H1 (cell line): Measurements from ENCODE around the gene USP13. TPM values are rescaled to one million over a fixed set of nuclear protein-coding genes. Genes with fewer than 3 reads are reported as not detected.

ENCODE experiments used
- CTCF ChIA-PET: fragments of 300-600 bp; sonication (Branson Sonifier 250); formaldehyde crosslinking; loops from one replicate; lab custom pipeline; 2021; ENCODE audit not compliant: partially characterized antibody; lab: Charles Lee
- POLR2A ChIA-PET: fragments of 300-600 bp; sonication (Branson Sonifier 250); formaldehyde crosslinking; loops from one replicate; lab custom pipeline; 2021; ENCODE audit warnings: inconsistent platforms; ENCODE audit not compliant: partially characterized antibody; lab: Charles Lee
- DNase-seq, 2 experiments: peaks; one replicate each; pipeline versions ENCODE4 v3.0.0 to v3.0.0-alpha.2; 2010 to 2022; ENCODE audit warnings: low spot score in 2 of 2, low read depth in 1 of 2, mixed read lengths in 1 of 2
- FAIRE-seq: peaks from 2 replicates; lab custom pipeline; 2011; peaks lifted over from hg19 to GRCh38; lab: Jason Lieb, UNC
- H2AFZ ChIP-seq: 2 replicates; pipeline ENCODE4 v1.8.1; 2012; ENCODE audit warnings: low read length, inconsistent platforms
- H2AK5ac ChIP-seq: 2 replicates; pipeline ENCODE4 v1.6.1; 2013; ENCODE audit warnings: low read depth, low read length
- H2BK120ac ChIP-seq: replicated peaks from 2 replicates; pipeline ENCODE3; 2013; ENCODE audit warnings: low read depth, low read length, inconsistent platforms
- H2BK12ac ChIP-seq: 2 replicates; pipeline ENCODE4 v1.6.1; 2013; ENCODE audit warnings: low read depth, low read length
- H2BK15ac ChIP-seq: 2 replicates; pipeline ENCODE4 v1.6.1; 2013; ENCODE audit warnings: low read length
- H2BK20ac ChIP-seq: 2 replicates; pipeline ENCODE4 v1.6.1; 2013; ENCODE audit warnings: low read length
- H2BK5ac ChIP-seq: 2 replicates; pipeline ENCODE4 v1.6.1; 2013; ENCODE audit warnings: low read depth, low read length
- H3K14ac ChIP-seq: 2 replicates; pipeline ENCODE4 v1.6.1; 2013; ENCODE audit warnings: inconsistent platforms; ENCODE audit not compliant: insufficient read length
- H3K18ac ChIP-seq: 2 replicates; pipeline ENCODE4 v1.6.1; 2013; ENCODE audit warnings: low read length; ENCODE audit errors: extremely low read depth
- H3K23ac ChIP-seq: 2 replicates; pipeline ENCODE4 v1.6.1; 2013; ENCODE audit warnings: inconsistent platforms; ENCODE audit not compliant: insufficient read length
- H3K23me2 ChIP-seq: 2 replicates; pipeline ENCODE4 v1.6.1; 2013; ENCODE audit warnings: low read depth, low read length
- H3K27ac ChIP-seq: 2 replicates; pipeline ENCODE4 v1.6.1; 2011; ENCODE audit warnings: low read depth, low read length, inconsistent platforms
- H3K27me3 ChIP-seq, 4 experiments: replicated peaks in 1 of 4; 1 replicate in 1 of 4; 2 replicates in 3 of 4; pipeline versions ENCODE4 v1.6.1 to v1.8.1; 2011 to 2013; ENCODE audit warnings: low read length in 3 of 4, mild to moderate bottlenecking in 3 of 4, inconsistent platforms in 2 of 4, mixed read lengths in 2 of 4, moderate library complexity in 1 of 4; ENCODE audit not compliant: control insufficient read depth in 3 of 4, insufficient read depth in 3 of 4; ENCODE audit errors: extremely low read depth in 1 of 4
- H3K36me3 ChIP-seq, 4 experiments: 2 replicates each; pipeline versions ENCODE4 v1.6.1 to v1.8.1; 2011 to 2013; ENCODE audit warnings: mild to moderate bottlenecking in 4 of 4, low read length in 3 of 4, moderate library complexity in 2 of 4, control low read depth in 1 of 4, inconsistent platforms in 1 of 4; ENCODE audit not compliant: insufficient read depth in 4 of 4, control insufficient read depth in 2 of 4
- H3K4ac ChIP-seq: replicated peaks from 2 replicates; pipeline ENCODE3; 2013; ENCODE audit warnings: low read length, low read depth, mixed read lengths, inconsistent platforms; ENCODE audit not compliant: insufficient read length
- H3K4me1 ChIP-seq, 4 experiments: replicated peaks in 1 of 4; 1 replicate in 1 of 4; 2 replicates in 3 of 4; pipeline versions ENCODE4 v1.6.1 to v1.8.1; 2011 to 2013; ENCODE audit warnings: low read length in 3 of 4, inconsistent platforms in 2 of 4, mixed read lengths in 1 of 4; ENCODE audit not compliant: insufficient read depth in 4 of 4, control insufficient read depth in 3 of 4
- H3K4me2 ChIP-seq, 2 experiments: 2 replicates each; pipeline versions ENCODE4 v1.6.1 to v1.8.1; 2011 to 2013; ENCODE audit warnings: low read depth in 2 of 2, low read length in 2 of 2, control low read depth in 1 of 2, inconsistent platforms in 1 of 2, mild to moderate bottlenecking in 1 of 2; ENCODE audit not compliant: insufficient read depth in 1 of 2
- H3K4me3 ChIP-seq, 4 experiments: fragments of 200-600, 300-600 bp in 1 of 4; sonication (generic), shearing (Covaris generic), sonication (Bioruptor Twin) in 1 of 4; 2 replicates each; pipeline versions ENCODE4 v1.5.1 to v1.8.1; 2011 to 2016; ENCODE audit warnings: low read length in 4 of 4, low read depth in 3 of 4, control low read depth in 2 of 4, inconsistent platforms in 2 of 4, mild to moderate bottlenecking in 2 of 4, mixed read lengths in 1 of 4, moderate library complexity in 1 of 4; ENCODE audit not compliant: insufficient read depth in 2 of 4; ENCODE audit errors: extremely low read depth in 1 of 4
- H3K56ac ChIP-seq: replicated peaks from 2 replicates; pipeline ENCODE3; 2013; ENCODE audit warnings: low read depth, mild to moderate bottlenecking, mixed read lengths, low read length, inconsistent platforms; ENCODE audit not compliant: insufficient read length
- H3K79me1 ChIP-seq: 2 replicates; pipeline ENCODE4 v1.6.1; 2013; ENCODE audit warnings: low read depth, low read length, control low read depth
- H3K79me2 ChIP-seq, 2 experiments: 2 replicates each; pipeline versions ENCODE4 v1.6.1 to v1.8.1; 2012 to 2013; ENCODE audit warnings: low read length in 2 of 2, mild to moderate bottlenecking in 2 of 2, inconsistent platforms in 1 of 2; ENCODE audit not compliant: insufficient read depth in 2 of 2, control insufficient read depth in 1 of 2
- H3K9ac ChIP-seq, 4 experiments: replicated peaks in 1 of 4; 1 replicate in 1 of 4; 2 replicates in 3 of 4; pipeline versions ENCODE4 v1.6.1 to v1.8.1; 2011 to 2013; ENCODE audit warnings: low read depth in 3 of 4, low read length in 3 of 4, control low read depth in 2 of 4, mild to moderate bottlenecking in 2 of 4, moderate library complexity in 2 of 4, inconsistent platforms in 1 of 4; ENCODE audit errors: extremely low read depth in 1 of 4
- H3K9me3 ChIP-seq, 2 experiments: 2 replicates each; pipeline versions ENCODE4 v1.6.1 to v1.8.1; 2012 to 2013; ENCODE audit warnings: mild to moderate bottlenecking in 2 of 2, moderate library complexity in 2 of 2, control low read depth in 1 of 2, inconsistent platforms in 1 of 2, low read depth in 1 of 2, low read length in 1 of 2, mixed read lengths in 1 of 2; ENCODE audit not compliant: insufficient read depth in 2 of 2
- H4K20me1 ChIP-seq, 2 experiments: replicated peaks in 1 of 2; 2 replicates each; pipeline versions ENCODE3 to v1.8.1; 2011 to 2013; ENCODE audit warnings: inconsistent platforms in 2 of 2, low read length in 2 of 2, mild to moderate bottlenecking in 1 of 2; ENCODE audit not compliant: insufficient read depth in 2 of 2, control insufficient read depth in 1 of 2
- H4K5ac ChIP-seq: 2 replicates; pipeline ENCODE4 v1.6.1; 2013; ENCODE audit warnings: low read length, low read depth, mixed read lengths, inconsistent platforms; ENCODE audit not compliant: insufficient read length
- H4K8ac ChIP-seq: 2 replicates; pipeline ENCODE4 v1.8.0; 2013; ENCODE audit warnings: mild to moderate bottlenecking, moderate library complexity, low read length, inconsistent platforms; ENCODE audit not compliant: insufficient read depth; ENCODE audit errors: extremely low read depth
- H4K91ac ChIP-seq: replicated peaks from 2 replicates; pipeline ENCODE3; 2013; ENCODE audit warnings: low read length, mixed read lengths, inconsistent platforms; ENCODE audit not compliant: insufficient read length
- CHD2 ChIP-seq: IDR thresholded peaks from 2 replicates; pipeline ENCODE4 v1.6.1; 2012; ENCODE audit warnings: low read length, improper control_type of control experiment
- CREB1 ChIP-seq: IDR thresholded peaks from 2 replicates; pipeline ENCODE4 v1.6.1; 2012; ENCODE audit warnings: inconsistent platforms
- EP300 ChIP-seq, 2 experiments: IDR thresholded peaks; 1 replicate in 1 of 2; 2 replicates in 1 of 2; pipeline ENCODE4 v1.6.1; 2011 to 2012; ENCODE audit warnings: low read depth in 2 of 2, low read length in 2 of 2, mild to moderate bottlenecking in 2 of 2, borderline replicate concordance in 1 of 2, inconsistent platforms in 1 of 2, moderate library complexity in 1 of 2
- KDM4A ChIP-seq: IDR thresholded peaks from one replicate; pipeline ENCODE4 v1.7.1; 2012; ENCODE audit warnings: low read depth, mild to moderate bottlenecking, moderate library complexity, low read length, inconsistent platforms; ENCODE audit not compliant: severe bottlenecking
- SP2 ChIP-seq: IDR thresholded peaks from 2 replicates; pipeline ENCODE4 v1.6.1; 2012; ENCODE audit warnings: mild to moderate bottlenecking, low read length, inconsistent platforms
- WGBS, 2 experiments: shearing (Covaris generic) in 1 of 2; methylation state at CpG; one replicate each; pipeline versions ENCODE4 v1.1.6 to v1.1.7; 2013 to 2015; ENCODE audit warnings: low lambda C conversion rate in 2 of 2, mixed read lengths in 2 of 2, inconsistent platforms in 1 of 2, low coverage in 1 of 2, missing lambda C conversion rate in 1 of 2; ENCODE audit not compliant: insufficient replicate concordance in 2 of 2, insufficient coverage in 1 of 2, insufficient read length in 1 of 2; ENCODE audit errors: extremely low coverage in 1 of 2, missing lambda C conversion rate in 1 of 2; 5-methylcytosine and 5-hydroxymethylcytosine counted together
- polyA plus RNA-seq, 7 experiments: library from polyadenylated mRNA; depleted of rRNA in 3 of 7; stranded (reverse) in 5 of 7; unstranded in 2 of 7; fragments of >200 nt in 5 of 7; fragments of 200-250 nt in 2 of 7; gene quantifications; 1 replicate in 5 of 7; 2 replicates in 1 of 7; 4 replicates in 1 of 7; pipeline versions ENCODE4 v1.2.1 to v1.2.3, GENCODE V29; 2011 to 2013; ENCODE audit warnings: missing spikeins in 2 of 7, mixed read lengths in 2 of 7
- total RNA-seq: library from RNA; stranded (reverse); fragmentation: NEBNext Ultra II Directional; extraction: Animal tissue kit (Norgen Biotek cat#: 25700); gene quantifications from 2 replicates; pipeline ENCODE4 v1.2.1, GENCODE V29; 2021

Gene USP13
- total and polyA plus RNA-seq, 2 of the 8 experiments (the other 6 are each of a cell fraction or from before 2014, with no cell fraction given) = 7.9 to 25.9 TPM

- Histone ChIP-seq H3K27ac (no peak overlapping the region), H3K14ac (no peak overlapping the region), H3K79me1 (no peaks in the 10 kb centered on the region; the same call in 1 of the 2 replicates), H4K91ac (no peak overlapping the region), H4K8ac (no peak overlapping the region), H2BK15ac (no peak overlapping the region), H3K36me3 (peaks cover 0 to 3% (median 0%) of the 10 kb centered on the region in 4 experiments; a peak in 1 of 8 replicates), H3K4ac (no peak overlapping the region), H2BK5ac (no peak overlapping the region), H4K5ac (no peak overlapping the region), H3K4me1 (peaks cover 0 to 4% (median 0%) of the 10 kb centered on the region in 4 experiments; a peak in 1 of 7 replicates), H3K23ac (no peak overlapping the region), H2BK120ac (no peak overlapping the region), H3K56ac (no peak overlapping the region), H3K79me2 (peaks cover 0 to 31% of the 10 kb centered on the region in 2 experiments; a peak in 2 of 4 replicates), H3K27me3 (no peaks in the 10 kb centered on the region), H3K18ac (no peak overlapping the region), H3K4me3 (no peak overlapping the region), H2AFZ (no peak overlapping the region), H2BK20ac (no peak overlapping the region), H3K9ac (no peak overlapping the region), H2BK12ac (no peak overlapping the region), H2AK5ac (no peak overlapping the region), H4K20me1 (no peaks in the 10 kb centered on the region), H3K9me3 (no peaks in the 10 kb centered on the region), H3K23me2 (no peaks in the 10 kb centered on the region), H3K4me2 (no peak overlapping the region)
- FAIRE-seq (no peak), DNase-seq (no peak)
- 90% methylated on average over 21 of the region's 21 CpGs; no CpG with 5 or more reads in 1 of the 2 experiments for WGBS, 2 experiments
- ChIA-PET POLR2A (no interaction called here), CTCF (no interaction called here)
- TF ChIP-seq CREB1 (no peak), CHD2 (no peak), EP300 (IDR thresholded peaks at IDR 0.05; ENCODE audit: borderline replicate concordance in 1 of 2, low read depth in 2 of 2, low read length in 2 of 2) (no peak), KDM4A (no peak), SP2 (no peak)
Observed at GRCh38 chr3:179681492-179682263, 28.8 kb downstream of the USP13 start.
